PC-3 (cell line): ENCODE measurements around the gene ZNF850. TPM values are rescaled to one million over a fixed set of nuclear protein-coding genes. Genes with fewer than 3 reads are reported as not detected.
"Not testable (repeated sequence)": the region's sequence is repeated elsewhere in the genome, so short reads cannot be mapped to it uniquely, and the experiment has no call there.

ENCODE experiments used
- ATAC-seq: fragments of 200-7000 bp; cut with Tn5 transposase; 2 replicates; pipeline ENCODE4 v1.9.1; 2020; ENCODE audit warnings: mild to moderate bottlenecking, moderate library complexity
- BruUV-seq: library from RNA; stranded (reverse); fragments of 400-500 nt; replicated peaks from 2 replicates; lab custom pipeline; 2021; lab: Mats Ljungman, UMichigan
- CTCF ChIA-PET: fragments of 300-600 bp; sonication (Branson Sonifier 250); formaldehyde crosslinking; loops from one replicate; lab custom pipeline; 2022; ENCODE audit warnings: antibody characterized with exemption; lab: Charles Lee
- POLR2A ChIA-PET: fragments of 300-600 bp; sonication (Branson Sonifier 250); formaldehyde crosslinking; loops from one replicate; lab custom pipeline; 2022; ENCODE audit warnings: antibody characterized with exemption; ENCODE audit not compliant: unreplicated experiment; lab: Charles Lee
- DNase-seq: peaks from one replicate; pipeline ENCODE4 v3.0.0-alpha.2; 2015
- H2AFZ ChIP-seq: fragments of 300-600 bp; sonication (generic); 2 replicates; pipeline ENCODE4 v1.6.0; 2016; ENCODE audit warnings: antibody characterized with exemption, low read length
- H3F3A ChIP-seq: fragments of 300-600 bp; sonication (generic); one replicate; pipeline ENCODE4 v1.6.0; 2017; ENCODE audit warnings: antibody characterized with exemption, low read length, control low read depth, mild to moderate bottlenecking; ENCODE audit not compliant: unreplicated experiment
- H3K27ac ChIP-seq: fragments of 300-600 bp; sonication (generic); 2 replicates; pipeline ENCODE4 v1.5.1; 2016; ENCODE audit warnings: mild to moderate bottlenecking, low read length
- H3K27me3 ChIP-seq: fragments of 300-600 bp; sonication (generic); 2 replicates; pipeline ENCODE4 v1.6.1; 2016; ENCODE audit warnings: low read length, mixed read lengths
- H3K36me3 ChIP-seq: fragments of 300-600 bp; sonication (generic); 2 replicates; pipeline ENCODE4 v1.6.1; 2016; ENCODE audit warnings: low read depth, mixed run types, low read length, mixed read lengths
- H3K4me1 ChIP-seq: fragments of 300-600 bp; sonication (generic); 2 replicates; pipeline ENCODE4 v1.5.1; 2016; ENCODE audit warnings: low read length; ENCODE audit not compliant: insufficient read depth
- H3K4me2 ChIP-seq: fragments of 300-600 bp; sonication (generic); 2 replicates; pipeline ENCODE4 v1.6.0; 2016; ENCODE audit warnings: low read length
- H3K4me3 ChIP-seq: fragments of 300-600 bp; sonication (generic); 2 replicates; pipeline ENCODE4 v1.5.1; 2016; ENCODE audit warnings: mild to moderate bottlenecking, low read length, mixed read lengths
- H3K79me2 ChIP-seq: fragments of 300-600 bp; sonication (generic); 2 replicates; pipeline ENCODE4 v1.6.1; 2017; ENCODE audit warnings: low read length, mixed read lengths
- H3K9ac ChIP-seq: fragments of 300-600 bp; sonication (generic); 2 replicates; pipeline ENCODE4 v1.6.0; 2016; ENCODE audit warnings: mild to moderate bottlenecking, low read length
- H3K9me2 ChIP-seq: fragments of 300-600 bp; sonication (generic); replicated peaks from 2 replicates; pipeline ENCODE4 v1.6.1; 2016; ENCODE audit warnings: mixed run types, low read length, mixed read lengths
- H3K9me3 ChIP-seq: fragments of 300-600 bp; sonication (generic); 2 replicates; pipeline ENCODE4 v1.6.1; 2016; ENCODE audit warnings: low read length, mixed read lengths
- H4K20me1 ChIP-seq: fragments of 300-600 bp; sonication (generic); 2 replicates; pipeline ENCODE4 v1.6.1; 2016; ENCODE audit warnings: low read length, mixed read lengths
- EZH2 ChIP-seq: fragments of 300-600 bp; sonication (generic); IDR thresholded peaks from one replicate; pipeline ENCODE4 v1.6.1; 2017; ENCODE audit warnings: antibody characterized with exemption, mild to moderate bottlenecking, low read length; ENCODE audit not compliant: unreplicated experiment
- EZH2phosphoT487 ChIP-seq: fragments of 300-600 bp; sonication (generic); IDR thresholded peaks from 2 replicates; pipeline ENCODE4 v1.6.1; 2018; ENCODE audit warnings: mild to moderate bottlenecking, antibody characterized with exemption, low read length, borderline replicate concordance
- intact Hi-C: fragments of 100-400 bp; cut with micrococcal nuclease; formaldehyde crosslinking; loops from 2 replicates; pipeline ENCODE4 v1.9.0; 2023
- total RNA-seq: library from RNA; depleted of rRNA; stranded (reverse); fragments of >200 nt; gene quantifications from 2 replicates; pipeline ENCODE4 v1.2.3, GENCODE V29; 2014
- TF ChIP-seq, protein P1 (sequence below): fragments of 300-600 bp; sonication (generic); conservative IDR thresholded peaks from 2 replicates; pipeline ENCODE4 v1.5.1; 2017; ENCODE audit warnings: antibody characterized with exemption, low read depth, mild to moderate bottlenecking, low read length

ZNF850 gene
- total RNA-seq, 1 experiment from 2014 or later, result 1.2 TPM

DNA sequence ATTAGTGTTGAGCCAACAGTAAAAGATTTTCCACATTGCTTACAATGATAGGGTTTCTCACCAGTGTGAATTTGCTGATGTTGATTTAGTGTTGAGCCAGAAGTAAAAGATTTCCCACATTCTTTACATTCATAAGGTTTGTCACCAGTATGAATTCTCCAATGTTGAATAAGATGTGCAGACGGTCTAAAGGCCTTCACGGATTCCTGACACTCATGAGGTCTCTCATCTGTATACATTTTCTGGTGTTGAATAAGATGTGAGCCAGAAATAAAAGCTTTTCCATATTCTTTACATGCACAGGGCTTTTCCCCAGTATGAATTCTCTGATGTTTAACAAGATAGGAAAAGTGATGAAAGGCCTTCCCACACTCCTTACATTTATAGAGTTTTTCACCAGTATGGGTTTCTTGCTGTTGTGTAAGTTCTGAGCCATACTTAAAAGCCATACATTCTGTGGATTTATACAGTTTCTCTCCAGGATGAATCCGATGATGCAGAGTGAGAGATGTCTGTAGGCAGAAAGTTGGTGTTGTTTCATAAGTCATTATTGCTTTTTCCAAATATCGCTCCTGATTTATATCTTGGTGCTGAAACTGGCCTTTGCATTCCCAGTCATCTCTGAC is 22.4 kb downstream of the ZNF850 start:
- H3K9me3 ChIP-seq, result peaks cover 28% of the 10 kb centered on the region
- H3K79me2 ChIP-seq, result no peaks in the 10 kb centered on the region
- no peak overlapping the region for H3K4me3 ChIP-seq
- H3K9ac ChIP-seq, result no peak overlapping the region
- no peaks in the 10 kb centered on the region for H3K27me3 ChIP-seq
- intact Hi-C loops, result no loop called here
- no peak overlapping the region for H3K27ac ChIP-seq
- H4K20me1 ChIP-seq, result no peaks in the 10 kb centered on the region
- POLR2A ChIA-PET, result no interaction called here
- no peaks in the 10 kb centered on the region for H3K4me1 ChIP-seq
- no peak overlapping the region for H2AFZ ChIP-seq
- peaks cover 80% of the 10 kb centered on the region for H3K36me3 ChIP-seq
- H3K4me2 ChIP-seq, result no peak overlapping the region
- no peak for ATAC-seq
- no peak for TF ChIP-seq EZH2
- TF ChIP-seq EZH2phosphoT487, result no peak
- TF ChIP-seq, protein P1, sequence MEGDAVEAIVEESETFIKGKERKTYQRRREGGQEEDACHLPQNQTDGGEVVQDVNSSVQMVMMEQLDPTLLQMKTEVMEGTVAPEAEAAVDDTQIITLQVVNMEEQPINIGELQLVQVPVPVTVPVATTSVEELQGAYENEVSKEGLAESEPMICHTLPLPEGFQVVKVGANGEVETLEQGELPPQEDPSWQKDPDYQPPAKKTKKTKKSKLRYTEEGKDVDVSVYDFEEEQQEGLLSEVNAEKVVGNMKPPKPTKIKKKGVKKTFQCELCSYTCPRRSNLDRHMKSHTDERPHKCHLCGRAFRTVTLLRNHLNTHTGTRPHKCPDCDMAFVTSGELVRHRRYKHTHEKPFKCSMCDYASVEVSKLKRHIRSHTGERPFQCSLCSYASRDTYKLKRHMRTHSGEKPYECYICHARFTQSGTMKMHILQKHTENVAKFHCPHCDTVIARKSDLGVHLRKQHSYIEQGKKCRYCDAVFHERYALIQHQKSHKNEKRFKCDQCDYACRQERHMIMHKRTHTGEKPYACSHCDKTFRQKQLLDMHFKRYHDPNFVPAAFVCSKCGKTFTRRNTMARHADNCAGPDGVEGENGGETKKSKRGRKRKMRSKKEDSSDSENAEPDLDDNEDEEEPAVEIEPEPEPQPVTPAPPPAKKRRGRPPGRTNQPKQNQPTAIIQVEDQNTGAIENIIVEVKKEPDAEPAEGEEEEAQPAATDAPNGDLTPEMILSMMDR, result no peak
- no peaks in the 10 kb centered on the region for H3F3A ChIP-seq
- no peaks in the 10 kb centered on the region for H3K9me2 ChIP-seq
- CTCF ChIA-PET, result no interaction called here
- BruUV-seq, result no TSS peak
- no peak for DNase-seq

DNA sequence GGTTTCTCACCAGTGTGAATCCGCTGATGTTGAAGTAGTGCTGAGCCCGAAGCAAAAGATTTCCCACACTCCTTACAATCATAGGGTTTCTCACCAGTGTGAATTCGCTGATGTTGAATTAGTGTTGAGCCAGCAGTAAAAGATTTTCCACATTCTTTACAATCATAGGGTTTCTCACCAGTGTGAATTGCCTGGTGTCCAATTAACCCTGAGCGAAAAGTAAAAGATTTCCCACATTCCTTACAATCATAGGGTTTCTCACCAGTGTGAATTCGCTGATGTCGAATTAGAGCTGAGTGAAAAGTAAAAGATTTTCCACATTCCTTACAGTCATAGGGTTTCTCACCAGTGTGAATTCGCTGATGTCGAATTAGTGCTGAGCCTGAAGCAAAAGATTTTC is 23.0 kb downstream of the ZNF850 start:
- H3F3A ChIP-seq, H3K9me2 ChIP-seq, H4K20me1 ChIP-seq, H3K4me2 ChIP-seq, H3K4me3 ChIP-seq, intact Hi-C loops, DNase-seq, H3K27ac ChIP-seq, H3K9ac ChIP-seq, H3K79me2 ChIP-seq, H3K27me3 ChIP-seq, CTCF ChIA-PET, POLR2A ChIA-PET, H3K4me1 ChIP-seq, H2AFZ ChIP-seq, BruUV-seq, ATAC-seq: not testable (repeated sequence)
- Histone ChIP-seq H3K9me3 (peaks cover 28% of the 10 kb centered on the region), H3K36me3 (peaks cover 77% of the 10 kb centered on the region)

DNA sequence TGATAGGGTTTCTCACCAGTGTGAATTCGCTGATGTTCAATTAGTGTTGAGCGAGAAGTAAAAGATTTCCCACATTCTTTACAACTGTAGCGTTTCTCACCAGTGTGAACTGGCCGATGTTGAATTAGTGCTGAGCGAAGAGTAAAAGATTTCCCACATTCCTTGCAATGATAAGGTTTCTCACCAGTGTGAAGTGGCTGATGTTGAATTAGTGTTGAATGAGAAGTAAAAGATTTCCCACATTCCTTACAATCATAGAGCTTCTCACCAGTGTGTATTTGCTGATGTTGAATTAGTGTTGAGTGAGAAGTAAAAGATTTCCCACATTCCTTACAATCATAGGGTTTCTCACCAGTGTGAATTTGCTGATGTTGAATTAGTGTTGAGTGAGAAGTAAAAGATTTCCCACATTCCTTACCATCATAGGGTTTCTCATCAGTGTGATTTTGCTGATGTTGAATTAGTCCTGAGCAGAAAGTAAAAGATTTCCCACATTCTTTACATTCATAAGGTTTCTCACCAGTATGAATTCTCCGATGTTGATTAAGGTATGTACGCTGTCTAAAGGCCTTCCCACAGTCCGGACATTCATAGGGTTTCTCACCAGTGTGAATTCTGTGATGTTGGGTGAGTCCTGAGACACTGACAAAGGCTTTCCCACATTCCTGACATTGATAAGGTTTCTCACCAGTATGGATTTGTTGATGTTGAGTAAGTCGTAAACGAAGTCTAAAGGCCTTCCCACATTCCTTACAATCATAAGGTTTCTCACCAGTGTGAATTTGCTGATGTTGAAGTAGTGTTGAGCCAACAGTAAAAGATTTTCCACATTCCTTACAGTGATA is 24.0 kb downstream of the ZNF850 start:
- H3K27ac ChIP-seq, result no peak overlapping the region
- intact Hi-C loops, result no loop called here
- H3K9me3 ChIP-seq, result peaks cover 28% of the 10 kb centered on the region
- no peak for TF ChIP-seq EZH2
- no peak for TF ChIP-seq EZH2phosphoT487
- TF ChIP-seq, protein P1, result no peak
- ChIA-PET POLR2A (no interaction called here), CTCF (no interaction called here)
- no peak overlapping the region for H3K4me2 ChIP-seq
- H3K9ac ChIP-seq, result no peak overlapping the region
- H3K79me2 ChIP-seq, result no peaks in the 10 kb centered on the region
- no peak overlapping the region for H2AFZ ChIP-seq
- H4K20me1 ChIP-seq, result no peaks in the 10 kb centered on the region
- H3K9me2 ChIP-seq, result no peaks in the 10 kb centered on the region
- no TSS peak for BruUV-seq
- peaks cover 74% of the 10 kb centered on the region for H3K36me3 ChIP-seq
- no peak for ATAC-seq
- H3K4me3 ChIP-seq, result no peak overlapping the region
- no peaks in the 10 kb centered on the region for H3K27me3 ChIP-seq
- no peaks in the 10 kb centered on the region for H3F3A ChIP-seq
- H3K4me1 ChIP-seq, result no peaks in the 10 kb centered on the region
- DNase-seq, result no peak
